GM19455 (cell line): ENCODE data around the gene FOXS1.
"Not testable (repeated sequence)": the region's sequence is repeated elsewhere in the genome, so short reads cannot be mapped to it uniquely, and the experiment has no call there.

Experiments used
- ATAC-seq: cut with Tn5 transposase; IDR thresholded peaks from one replicate; pipeline ENCODE4 v1.9.1; 2021; ENCODE audit not compliant: unreplicated experiment

The FOXS1 gene

DNA sequence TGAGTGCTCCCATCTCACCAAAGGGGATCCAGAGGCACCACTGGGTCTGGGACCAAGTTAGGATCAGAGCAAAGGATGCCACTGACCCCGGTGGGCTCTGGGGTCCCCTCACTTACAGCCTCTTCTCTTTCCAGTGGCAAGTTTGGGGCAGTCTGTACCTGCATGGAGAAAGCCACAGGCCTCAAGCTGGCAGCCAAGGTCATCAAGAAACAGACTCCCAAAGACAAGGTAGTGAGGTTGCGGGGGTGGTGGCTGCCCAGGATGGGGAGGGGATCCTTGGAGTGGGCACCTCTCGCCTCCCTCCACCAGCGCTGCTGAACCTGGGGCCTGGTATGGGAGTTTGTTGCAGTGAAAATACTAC lies 21.3 kb downstream of the FOXS1 start:
- ATAC-seq, result no peak

DNA sequence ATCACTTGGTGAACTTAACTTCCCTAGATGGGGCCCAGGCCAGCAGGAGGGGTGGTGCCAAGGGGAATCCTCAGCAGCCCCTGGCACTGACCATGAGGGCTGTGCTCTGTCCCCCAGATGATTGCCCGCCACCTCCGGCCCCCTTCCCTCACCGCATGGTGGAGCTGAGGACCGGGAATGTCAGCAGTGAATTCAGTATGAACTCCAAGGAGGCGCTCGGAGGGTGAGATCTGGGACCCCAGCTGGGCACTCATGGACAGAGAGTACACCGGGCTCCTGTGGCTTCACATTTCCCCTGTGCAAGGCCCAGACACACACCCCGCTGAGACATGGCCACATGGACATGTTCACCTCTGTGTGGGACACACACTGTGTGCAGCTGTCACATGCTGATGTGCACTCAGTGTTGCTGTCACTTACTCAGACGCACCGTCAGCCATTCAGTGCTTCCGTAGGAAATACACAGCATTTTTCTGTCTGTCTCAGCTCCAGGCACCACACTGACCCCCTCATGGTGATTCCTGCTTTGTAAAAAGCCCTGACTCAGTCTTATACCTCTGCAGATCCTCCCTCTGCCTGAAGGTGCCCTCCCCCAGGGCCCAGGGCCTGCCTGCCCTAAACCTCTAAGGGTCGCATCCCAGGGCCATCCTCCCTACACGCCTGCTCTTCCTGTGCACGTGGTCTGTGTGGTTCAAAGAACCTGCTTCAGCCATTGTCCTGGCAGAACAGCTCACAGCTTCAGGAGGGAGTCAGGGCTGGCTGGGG lies 21.9 kb downstream of the FOXS1 start:
- no peak for ATAC-seq

DNA sequence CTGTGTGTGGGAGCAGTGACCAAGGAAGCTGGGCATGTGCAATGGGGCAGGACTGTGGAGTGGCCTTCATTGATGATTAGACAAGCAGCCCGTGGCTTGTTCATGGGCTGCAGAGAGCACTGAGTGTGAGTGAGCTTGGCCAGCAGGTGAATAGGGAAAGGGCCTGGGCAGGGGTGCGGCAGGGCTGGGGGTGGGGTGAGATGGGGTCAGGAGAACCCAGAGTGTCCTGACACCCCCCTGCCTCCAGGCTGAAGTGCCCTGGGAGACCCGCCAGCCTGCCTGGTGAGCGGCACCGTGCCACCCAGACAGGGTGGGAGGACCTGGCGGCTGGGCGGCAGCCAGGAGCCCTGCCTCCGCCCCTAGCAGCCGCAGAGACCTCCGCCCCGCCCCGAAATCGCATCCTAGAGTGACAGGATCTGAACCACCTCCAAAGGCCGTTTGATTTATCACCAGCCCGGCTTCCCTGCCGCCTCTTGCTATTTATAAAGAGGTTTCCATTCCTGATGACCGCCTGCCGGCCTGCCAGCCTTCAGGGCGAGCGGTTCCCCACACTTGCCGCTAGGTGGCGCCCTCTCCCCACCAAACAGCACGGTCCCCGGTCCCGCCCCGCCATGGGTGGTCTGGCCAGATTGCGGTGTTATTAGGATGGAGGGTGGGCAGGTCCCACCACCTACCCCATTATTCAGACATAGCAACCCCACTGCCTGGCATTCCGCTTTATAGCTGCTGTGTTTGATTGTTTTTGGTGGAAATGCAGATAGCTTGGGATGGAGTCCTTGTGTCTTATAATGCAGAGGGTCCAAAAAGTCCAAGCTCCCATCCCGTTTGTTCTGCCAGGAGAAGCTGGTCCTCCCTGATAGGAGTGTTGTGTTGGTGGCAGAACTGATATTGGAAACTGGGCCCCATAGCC lies 22.7 kb downstream of the FOXS1 start:
- no peak for ATAC-seq

DNA sequence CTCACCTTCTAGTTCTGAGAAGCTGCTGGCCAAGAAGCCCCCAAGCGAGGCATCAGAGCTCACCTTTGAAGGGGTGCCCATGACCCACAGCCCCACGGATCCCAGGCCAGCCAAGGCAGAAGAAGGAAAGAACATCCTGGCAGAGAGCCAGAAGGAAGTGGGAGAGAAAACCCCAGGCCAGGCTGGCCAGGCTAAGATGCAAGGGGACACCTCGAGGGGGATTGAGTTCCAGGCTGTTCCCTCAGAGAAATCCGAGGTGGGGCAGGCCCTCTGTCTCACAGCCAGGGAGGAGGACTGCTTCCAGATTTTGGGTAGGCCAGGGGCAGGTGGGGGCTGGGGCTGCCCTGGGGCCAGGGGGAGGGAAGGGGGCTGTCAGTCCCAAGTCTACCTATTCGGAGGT lies 24.0 kb downstream of the FOXS1 start:
- no peak for ATAC-seq

DNA sequence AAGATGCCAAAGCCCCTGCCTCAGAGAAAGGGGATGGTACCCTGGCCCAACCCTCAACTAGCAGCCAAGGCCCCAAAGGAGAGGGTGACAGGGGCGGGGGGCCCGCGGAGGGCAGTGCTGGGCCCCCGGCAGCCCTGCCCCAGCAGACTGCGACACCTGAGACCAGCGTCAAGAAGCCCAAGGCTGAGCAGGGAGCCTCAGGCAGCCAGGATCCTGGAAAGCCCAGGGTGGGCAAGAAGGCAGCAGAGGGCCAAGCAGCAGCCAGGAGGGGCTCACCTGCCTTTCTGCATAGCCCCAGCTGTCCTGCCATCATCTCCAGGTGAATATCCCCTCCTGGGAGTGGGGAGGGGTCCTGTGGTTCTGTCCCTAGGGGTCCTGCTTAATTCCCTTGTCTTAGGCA lies 25.2 kb downstream of the FOXS1 start:
- ATAC-seq, result no peak

DNA sequence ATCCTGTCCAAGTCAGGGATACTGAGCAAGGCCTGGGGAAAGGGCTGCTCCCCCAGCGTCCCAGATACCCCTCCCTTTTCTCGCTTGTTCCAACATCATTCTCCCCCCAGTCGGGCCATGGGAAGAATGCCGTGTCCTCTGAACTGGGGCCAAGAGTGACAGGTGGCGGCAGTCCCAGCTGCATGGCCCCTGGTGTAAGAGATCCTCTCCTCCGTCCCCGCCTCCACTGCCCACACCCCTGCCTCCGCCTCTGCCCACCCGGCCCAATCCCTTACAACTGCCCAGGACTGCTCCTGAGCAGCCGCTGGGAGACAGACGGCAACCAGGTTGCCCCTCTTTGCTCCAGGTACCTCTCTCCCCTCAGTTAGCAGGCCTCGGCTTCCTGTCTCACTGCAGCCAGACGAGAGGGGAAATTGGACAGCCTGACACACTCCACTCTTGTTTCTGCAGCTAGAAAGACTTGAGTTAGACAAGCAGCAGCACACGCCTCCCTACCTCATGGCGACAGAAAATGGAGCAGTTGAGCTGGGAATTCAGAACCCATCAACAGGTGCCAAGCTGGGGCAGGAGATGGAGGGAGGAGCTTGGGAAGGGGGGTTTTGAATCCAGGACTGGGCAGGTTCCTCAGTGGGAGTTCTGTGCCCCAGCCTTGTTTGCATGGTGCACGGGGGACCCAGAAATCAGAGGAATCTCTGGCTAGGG lies 26.2 kb downstream of the FOXS1 start, which contains the start of gene MYLK2:
TSS of gene MYLK2 (plus strand) at position 274 of the 702 bp plus-strand sequence. CDS start at position 499, 225 bp downstream.
- no peak for ATAC-seq

DNA sequence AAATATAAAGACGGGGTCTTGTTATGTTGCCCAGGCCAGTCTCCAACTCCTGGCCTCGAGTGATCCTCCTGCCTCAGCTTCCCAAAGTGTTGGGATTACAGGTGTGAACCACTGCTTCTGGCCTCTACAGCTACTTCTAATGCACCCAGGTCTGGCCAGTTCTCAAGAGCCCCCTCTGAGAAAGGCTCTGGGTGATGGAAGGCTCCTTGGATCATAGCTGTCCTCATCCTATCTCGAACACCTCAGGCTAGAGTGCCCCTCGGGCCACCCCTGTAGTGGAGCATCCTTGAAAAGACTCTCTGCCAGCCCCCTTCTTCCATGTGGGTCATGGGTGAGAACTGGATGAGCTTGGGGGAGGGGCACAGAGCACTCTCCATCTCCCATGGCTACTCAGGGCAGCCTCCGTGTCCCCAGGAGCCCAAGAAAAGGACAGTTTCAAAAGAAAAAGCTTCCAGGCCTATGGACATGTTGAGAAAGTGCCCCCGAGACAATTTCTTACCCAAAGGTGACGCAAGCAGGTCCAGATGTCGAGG lies 27.0 kb downstream of the FOXS1 start:
- no peak for ATAC-seq

DNA sequence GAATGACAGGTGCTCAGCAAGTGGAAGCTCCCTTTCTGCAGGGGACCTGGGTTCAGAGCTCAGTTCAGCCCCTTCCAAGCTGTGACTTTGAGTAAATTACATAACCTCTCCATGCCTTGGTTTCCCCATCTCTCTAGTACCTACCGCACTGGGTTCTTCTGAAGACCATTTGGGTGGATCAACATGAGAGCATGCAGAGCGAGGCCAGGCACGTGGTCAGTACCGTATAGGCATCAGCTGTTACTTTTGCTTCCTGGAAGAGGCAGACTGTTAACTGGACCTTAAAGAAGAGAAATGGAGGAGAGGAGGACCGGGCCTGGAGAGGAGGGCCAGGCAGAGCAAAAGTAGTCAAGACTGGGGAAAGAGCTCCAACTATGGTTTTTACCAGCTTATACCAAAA lies 27.9 kb downstream of the FOXS1 start:
- no peak for ATAC-seq

DNA sequence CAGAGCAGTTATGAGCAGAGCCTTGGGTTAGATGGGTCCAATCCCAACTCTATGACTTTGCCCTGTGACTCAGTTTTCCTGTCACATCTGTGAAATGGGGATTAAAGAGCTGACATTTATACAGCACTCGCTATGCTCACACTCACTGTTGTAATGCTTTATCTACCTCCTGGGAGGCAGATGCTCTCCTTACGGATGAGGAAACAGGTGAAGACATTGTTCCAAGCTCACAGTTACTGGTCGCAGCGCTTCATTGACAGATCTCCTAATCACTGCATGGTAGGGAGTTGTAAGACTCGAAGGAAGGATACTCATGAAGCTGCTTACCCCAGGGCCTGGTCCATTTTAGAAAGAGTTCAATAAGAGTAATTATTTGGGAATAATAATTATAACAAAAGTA lies 29.2 kb downstream of the FOXS1 start:
- ATAC-seq, result no peak

DNA sequence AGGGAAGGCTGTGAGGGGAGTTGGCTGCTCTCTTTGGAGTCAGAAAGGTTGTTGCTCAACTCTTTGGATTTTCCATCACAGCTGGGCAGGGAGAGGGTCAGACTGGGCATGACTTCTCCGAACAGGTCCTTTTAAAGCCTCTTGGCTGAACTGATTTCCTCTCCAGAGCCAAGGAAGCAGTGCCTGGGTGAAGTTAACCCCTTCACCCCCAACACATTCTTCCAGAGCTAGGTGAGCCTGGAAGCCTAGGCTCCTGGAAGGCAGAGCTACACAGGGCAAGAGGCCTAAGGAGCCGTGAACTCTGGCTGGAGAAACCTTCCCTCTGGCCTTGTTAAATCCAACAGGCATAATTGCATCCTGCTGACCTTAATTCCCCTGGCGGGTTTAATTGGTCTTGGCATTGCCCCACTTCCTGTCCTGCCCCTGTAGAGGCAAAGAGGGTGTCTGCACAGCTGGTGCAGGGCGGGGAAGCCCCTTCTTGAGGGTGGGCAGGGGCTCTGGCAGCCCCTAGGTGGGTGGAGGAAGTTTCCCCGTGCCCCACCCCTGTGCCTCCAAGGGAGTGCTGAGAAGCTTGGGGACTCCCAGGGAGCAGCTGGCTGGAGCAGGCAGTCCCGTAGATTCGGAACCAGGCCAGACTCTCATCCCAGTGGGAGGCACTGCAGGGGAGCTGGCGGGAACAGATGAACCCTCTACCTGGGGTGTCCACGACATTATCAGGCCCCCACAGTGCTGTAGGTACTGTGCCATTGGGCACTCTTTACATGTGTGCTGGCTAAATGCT lies 29.8 kb downstream of the FOXS1 start:
- ATAC-seq, result no peak

DNA sequence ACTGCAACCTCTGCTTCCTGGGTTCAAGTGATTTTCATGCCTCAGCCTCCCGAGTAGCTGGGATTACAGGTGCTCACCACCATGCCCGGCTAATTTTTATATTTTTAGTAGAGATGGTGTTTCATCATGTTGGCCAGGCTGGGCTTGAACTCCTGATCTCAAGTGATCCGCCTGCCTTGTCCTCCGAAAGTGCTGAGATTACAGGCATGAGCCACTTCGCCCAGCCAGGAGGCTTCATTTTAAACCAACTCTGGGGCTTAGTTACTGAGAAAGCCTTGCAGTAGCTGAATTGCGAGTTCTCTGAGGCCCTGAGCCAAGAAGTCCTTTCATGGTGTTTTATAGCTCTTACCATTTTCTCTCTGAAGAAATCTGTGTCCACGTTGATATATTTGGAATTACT lies 31.3 kb downstream of the FOXS1 start:
- not testable (repeated sequence) for ATAC-seq

DNA sequence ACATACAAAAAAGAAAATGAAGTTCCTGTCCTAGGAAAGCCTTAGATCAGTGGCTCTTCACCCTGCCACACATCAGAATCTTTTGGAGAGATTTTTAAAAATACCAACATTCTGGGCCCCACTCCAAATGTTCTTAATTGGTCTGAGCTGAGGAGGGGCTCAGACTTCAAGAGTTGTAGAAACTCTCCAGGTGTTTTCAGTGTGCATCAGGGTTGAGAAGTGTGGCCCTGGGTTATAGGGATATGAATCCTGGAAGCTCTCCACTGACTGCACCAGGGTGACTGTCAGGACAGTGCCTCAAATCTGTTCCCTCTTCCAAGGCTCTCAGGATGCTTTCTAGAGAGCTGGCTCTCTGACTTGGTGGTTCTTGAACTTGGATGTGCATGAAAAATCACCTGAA lies 31.8 kb downstream of the FOXS1 start:
- ATAC-seq, result no peak

DNA sequence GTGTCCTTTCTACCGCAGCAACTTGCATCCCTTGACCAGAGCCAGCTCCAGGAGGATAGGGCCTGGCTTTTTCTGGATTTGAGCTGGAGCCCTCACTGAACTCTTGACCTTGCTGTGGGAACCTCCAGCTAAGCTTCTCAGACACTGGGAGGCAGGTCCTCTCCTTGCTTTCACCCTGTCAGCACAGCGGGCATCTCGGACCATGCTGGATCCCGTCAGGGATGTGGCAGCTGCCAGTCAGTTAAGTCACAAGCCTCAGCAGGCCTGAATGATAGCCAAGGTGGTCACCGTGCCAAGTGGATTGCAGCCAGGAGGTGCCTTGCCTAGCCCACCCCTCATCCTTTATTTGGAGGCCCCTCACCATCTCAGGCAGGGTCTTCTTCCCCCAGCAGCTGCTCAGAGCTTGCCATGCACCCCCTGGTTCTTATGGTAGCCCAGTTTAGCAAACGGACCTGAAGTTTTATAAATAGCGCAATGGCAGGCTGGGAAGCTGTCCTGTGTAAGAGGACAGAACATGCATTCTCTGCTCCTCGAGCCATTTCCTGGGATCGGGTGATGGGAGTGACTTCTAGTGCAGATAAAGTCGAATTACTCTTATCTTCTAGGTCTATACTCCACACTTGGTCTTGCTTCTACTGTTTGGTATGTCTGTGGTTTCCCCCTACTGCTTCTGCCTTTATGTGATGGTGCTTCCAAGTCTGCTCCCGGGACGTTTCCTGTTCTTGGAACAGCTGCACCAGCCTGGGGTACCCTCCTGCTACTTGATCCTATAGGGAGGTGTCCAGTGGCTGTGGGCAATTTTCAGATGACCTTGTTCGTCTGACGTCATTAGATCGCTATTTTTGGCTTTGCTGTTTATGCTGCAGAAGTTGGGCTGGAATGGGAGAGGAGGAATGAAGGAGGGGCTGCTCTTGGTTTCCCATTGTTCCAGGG lies 33.3 kb downstream of the FOXS1 start:
- ATAC-seq, result no peak

DNA sequence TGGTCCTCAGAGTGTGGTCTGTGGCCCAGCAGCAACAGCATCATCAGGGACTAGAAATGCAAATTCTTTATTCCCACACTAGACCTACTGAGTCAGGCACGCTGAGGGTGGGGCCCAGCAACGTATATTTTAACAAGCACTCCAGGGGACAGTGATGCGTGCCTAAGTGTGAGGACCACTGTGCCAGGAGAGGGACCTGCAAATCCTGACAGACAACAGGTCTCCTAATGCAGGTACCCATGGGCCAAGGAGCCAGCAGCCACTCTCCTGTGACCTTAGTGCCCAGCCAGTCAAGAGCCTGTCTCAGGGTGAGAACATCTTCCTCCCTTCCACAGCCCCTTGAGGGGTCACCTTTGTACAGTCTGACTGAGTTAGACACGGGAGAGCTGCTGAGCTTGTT lies 34.2 kb downstream of the FOXS1 start:
- ATAC-seq, result no peak

DNA sequence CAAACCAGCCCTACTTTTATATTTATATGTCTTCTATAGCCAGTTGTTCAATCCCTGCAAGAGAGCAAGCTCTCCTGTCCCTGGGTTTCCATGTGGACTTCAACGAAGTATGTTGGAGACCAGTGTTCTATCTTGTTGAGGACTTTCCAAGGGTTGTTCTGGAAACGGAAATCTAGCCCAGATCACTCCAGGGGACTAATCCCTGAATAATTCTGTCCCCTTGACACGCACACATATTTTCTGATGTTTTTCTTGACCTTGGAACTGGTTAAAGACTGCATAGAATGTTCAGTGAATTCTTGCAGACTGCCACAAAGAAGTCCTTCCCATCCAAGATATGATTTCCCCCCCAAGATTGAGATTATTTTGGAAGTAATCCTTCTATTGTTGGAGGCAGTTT lies 35.7 kb downstream of the FOXS1 start:
- no peak for ATAC-seq

DNA sequence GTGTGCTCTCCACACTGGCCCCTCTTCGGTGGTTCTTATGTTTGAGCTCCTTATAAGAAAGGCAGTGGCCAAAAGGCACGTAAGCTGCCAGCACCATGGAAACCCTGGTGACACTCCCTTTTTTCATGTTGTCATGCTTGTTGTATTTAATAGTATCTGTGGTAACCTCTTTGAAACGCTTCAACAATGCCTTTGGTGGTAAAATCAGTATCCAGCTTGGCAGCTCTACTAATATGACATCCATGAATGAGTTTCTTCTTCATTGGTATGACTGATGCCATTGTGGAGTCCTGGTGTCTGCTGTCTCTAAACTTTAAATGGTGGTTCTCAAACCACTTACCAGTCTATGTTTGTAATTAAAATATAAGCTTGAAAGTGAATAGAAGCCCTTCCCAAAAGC lies 36.9 kb downstream of the FOXS1 start:
- no peak for ATAC-seq

DNA sequence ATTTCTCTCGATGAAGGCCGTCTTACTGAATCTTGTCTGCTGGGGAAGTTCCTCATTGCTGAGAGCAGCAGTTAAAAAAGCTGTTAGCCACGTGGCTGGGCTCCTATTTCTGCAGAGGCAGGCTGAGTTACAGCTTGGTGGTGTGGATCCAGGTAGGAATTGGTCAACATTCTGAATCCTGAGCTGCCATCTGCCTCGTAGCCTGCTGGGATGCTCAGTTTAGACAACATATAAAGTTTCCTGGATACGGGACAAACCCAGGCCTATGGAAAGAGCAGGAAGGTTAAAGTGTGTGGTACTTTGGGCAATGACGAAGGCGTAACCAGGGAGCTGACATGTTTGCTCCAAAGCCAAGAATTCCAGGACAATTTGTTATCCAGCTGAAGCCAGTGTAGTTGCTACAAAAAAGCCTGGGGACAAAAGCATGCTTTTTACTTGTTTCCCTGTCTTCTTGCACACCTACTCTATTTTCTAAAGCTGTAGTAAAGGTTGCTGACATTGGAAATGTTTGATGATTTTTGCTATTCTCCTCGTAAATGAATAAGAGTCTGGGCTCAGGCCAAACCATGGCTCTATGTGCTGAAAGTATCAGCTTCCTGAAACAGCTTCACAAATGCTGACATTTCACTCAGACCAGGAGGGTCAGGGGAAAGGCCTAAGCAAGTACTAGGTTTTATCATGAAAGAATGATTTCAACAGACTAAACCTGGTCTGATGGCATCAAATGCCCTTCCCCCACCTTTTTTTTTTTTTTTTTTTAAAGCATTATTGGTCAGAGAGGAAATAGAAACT lies 38.6 kb downstream of the FOXS1 start:
- no peak for ATAC-seq

DNA sequence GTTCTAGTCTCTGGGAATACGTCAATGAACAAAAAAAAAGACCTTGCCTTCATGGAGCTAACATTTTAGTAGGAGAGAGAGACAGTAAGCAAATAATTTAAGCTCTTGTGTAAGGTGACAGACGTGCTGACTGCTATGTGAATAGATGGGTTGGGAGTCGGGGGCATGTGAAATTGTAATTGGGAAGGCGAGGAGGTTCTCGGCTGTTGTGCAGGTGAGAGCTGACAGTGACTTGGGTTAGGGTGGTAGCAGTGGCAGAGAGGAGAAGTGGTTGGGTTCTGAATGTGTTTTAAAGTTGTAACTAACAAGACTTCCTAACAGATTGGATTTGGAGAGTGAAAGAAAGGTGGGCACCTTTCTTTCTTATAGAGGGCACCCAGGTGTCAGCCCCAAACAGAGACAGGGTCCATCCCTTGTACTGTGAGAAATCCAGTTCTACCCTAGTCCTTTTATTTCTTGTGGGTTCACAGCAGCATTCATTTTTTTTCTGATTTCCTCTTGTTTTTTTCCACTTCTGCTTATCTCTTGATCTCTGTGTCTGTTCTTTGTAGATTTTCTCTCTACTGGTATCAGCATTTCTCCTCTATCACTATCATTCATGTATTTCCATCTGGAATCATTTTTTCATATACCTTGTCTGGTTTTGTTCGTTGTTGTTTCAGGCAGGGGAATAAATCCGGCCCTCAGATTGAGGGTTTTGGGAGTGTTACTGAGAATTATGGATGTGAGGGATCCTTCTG lies 41.7 kb downstream of the FOXS1 start:
- no peak for ATAC-seq
